ENCODE measurements around the gene ALOX12. TPM values are rescaled to one million over a fixed set of nuclear protein-coding genes. Genes with fewer than 3 reads are reported as not detected.

ALOX12 gene
- total RNA-seq, 1 experiment from 2014 or later, result not detected

DNA sequence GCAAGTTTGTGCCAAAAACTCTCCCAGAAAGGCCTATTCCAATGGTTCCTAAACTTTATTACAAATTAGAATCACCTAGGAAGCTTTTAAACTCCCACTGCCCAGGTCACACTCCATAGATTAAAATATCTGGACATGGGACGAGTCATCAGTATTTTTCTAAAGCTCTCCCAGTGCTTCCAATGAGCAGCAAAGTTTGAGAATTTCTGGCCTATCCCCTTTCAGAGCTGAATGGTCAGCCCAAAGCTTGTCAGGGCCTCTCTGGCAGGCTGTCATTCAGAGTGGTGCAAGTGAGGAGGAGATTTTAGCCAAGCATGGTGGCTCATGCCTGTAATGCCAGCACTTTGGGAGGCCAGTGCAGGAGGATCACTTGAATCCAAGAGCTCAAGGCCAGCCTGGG, 29.4 kb downstream of the ALOX12 start:
- no peaks in the 10 kb centered on the region for H3K27me3 Mint-ChIP-seq (ENCODE audit: insufficient read depth, unreplicated experiment)
- ChIA-PET POLR2A (interaction anchor here (1.7 kb wide), 1 partner anchor 10 kb away, joined by 6 read pairs; the partner anchor contains the start of gene SLC16A13), CTCF (interaction anchor here (0.7 to 1.6 kb wide), 5 partner anchors 8 to 359 kb away, joined by 3 to 6 read pairs (median 4); no protein-coding TSS in a partner anchor)
- no peak for TF ChIP-seq CTCF (IDR thresholded peaks at IDR 0.05; ENCODE audit: unreplicated experiment)
- peaks cover 22% of the 10 kb centered on the region for H3K4me1 Mint-ChIP-seq (ENCODE audit: insufficient read depth, unreplicated experiment)
- H3K36me3 Mint-ChIP-seq (ENCODE audit: insufficient read depth, unreplicated experiment), result no peaks in the 10 kb centered on the region
- intact Hi-C loops (cut with micrococcal nuclease), result no loop called here
- no TSS peak for BruUV-seq (replicated peaks)
- H3K9me3 Mint-ChIP-seq (ENCODE audit: unreplicated experiment), result no peaks in the 10 kb centered on the region
- no peak overlapping the region for H3K4me3 Mint-ChIP-seq (ENCODE audit: unreplicated experiment)
- DNase-seq (ENCODE audit: unreplicated experiment), result no peak
- H3K27ac Mint-ChIP-seq (ENCODE audit: low read depth, unreplicated experiment), result no peak overlapping the region

GRCh38 chr17:7026471-7027115, 30.7 kb downstream of the ALOX12 start:
- BruUV-seq (replicated peaks), result no TSS peak
- TF ChIP-seq CTCF (IDR thresholded peaks at IDR 0.05; ENCODE audit: unreplicated experiment), result no peak
- intact Hi-C loops (cut with micrococcal nuclease), result no loop called here
- CTCF ChIA-PET, result interaction anchor here (0.6 to 1.6 kb wide), 2 partner anchors 183 to 185 kb away, joined by 3 to 6 read pairs; no protein-coding TSS in a partner anchor
- Mint-ChIP-seq H3K4me1 (ENCODE audit: insufficient read depth, unreplicated experiment) (peaks cover 9% of the 10 kb centered on the region), H3K27me3 (ENCODE audit: insufficient read depth, unreplicated experiment) (no peaks in the 10 kb centered on the region), H3K4me3 (ENCODE audit: unreplicated experiment) (no peak overlapping the region), H3K36me3 (ENCODE audit: insufficient read depth, unreplicated experiment) (no peaks in the 10 kb centered on the region), H3K9me3 (ENCODE audit: unreplicated experiment) (no peaks in the 10 kb centered on the region), H3K27ac (ENCODE audit: low read depth, unreplicated experiment) (no peak overlapping the region)
- POLR2A ChIA-PET, result no interaction called here
- DNase-seq (ENCODE audit: unreplicated experiment), result no peak

- ChIA-PET CTCF (interaction anchor here (0.9 kb wide), 1 partner anchor 8 kb away, joined by 3 read pairs; no protein-coding TSS in a partner anchor), POLR2A (no interaction called here)
- Mint-ChIP-seq H3K4me3 (ENCODE audit: unreplicated experiment) (no peak overlapping the region), H3K4me1 (ENCODE audit: insufficient read depth, unreplicated experiment) (peaks cover 6% of the 10 kb centered on the region), H3K27me3 (ENCODE audit: insufficient read depth, unreplicated experiment) (no peaks in the 10 kb centered on the region), H3K36me3 (ENCODE audit: insufficient read depth, unreplicated experiment) (no peaks in the 10 kb centered on the region), H3K9me3 (ENCODE audit: unreplicated experiment) (no peaks in the 10 kb centered on the region), H3K27ac (ENCODE audit: low read depth, unreplicated experiment) (no peak overlapping the region)
- DNase-seq (ENCODE audit: unreplicated experiment), result no peak
- TF ChIP-seq CTCF (IDR thresholded peaks at IDR 0.05; ENCODE audit: unreplicated experiment), result no peak
- no TSS peak for BruUV-seq (replicated peaks)
- intact Hi-C loops (cut with micrococcal nuclease), result no loop called here
Observed at GRCh38 chr17:7027335-7027734, 31.5 kb downstream of the ALOX12 start.

GRCh38 chr17:7029096-7029495, 33.2 kb downstream of the ALOX12 start:
- Mint-ChIP-seq H3K9me3 (ENCODE audit: unreplicated experiment) (no peaks in the 10 kb centered on the region), H3K27ac (ENCODE audit: low read depth, unreplicated experiment) (no peak overlapping the region), H3K4me3 (ENCODE audit: unreplicated experiment) (no peak overlapping the region), H3K27me3 (ENCODE audit: insufficient read depth, unreplicated experiment) (no peaks in the 10 kb centered on the region), H3K4me1 (ENCODE audit: insufficient read depth, unreplicated experiment) (peaks cover 10% of the 10 kb centered on the region), H3K36me3 (ENCODE audit: insufficient read depth, unreplicated experiment) (no peaks in the 10 kb centered on the region)
- no TSS peak for BruUV-seq (replicated peaks)
- ChIA-PET CTCF (interaction anchor here (1.0 kb wide), 1 partner anchor 16 kb away, joined by 4 read pairs; no protein-coding TSS in a partner anchor), POLR2A (interaction anchor here (0.5 kb wide), 1 partner anchor 1633 kb away, joined by 3 read pairs; no protein-coding TSS in a partner anchor)
- no peak for DNase-seq (ENCODE audit: unreplicated experiment)
- intact Hi-C loops (cut with micrococcal nuclease), result no loop called here
- TF ChIP-seq CTCF (IDR thresholded peaks at IDR 0.05; ENCODE audit: unreplicated experiment), result no peak
